NCI-H2029 (cell line): ENCODE results near the gene HECTD1.
"Not testable (repeated sequence)": the region's sequence is repeated elsewhere in the genome, so short reads cannot be mapped to it uniquely, and the experiment has no call there.

Experiments used
- DNase-seq: peaks from one replicate; lab custom pipeline; 2025; lab: John Stamatoyannopoulos, UW

Gene HECTD1

GRCh38 chr14:31192544-31192943, 15.0 kb downstream of the HECTD1 start:
- not testable (repeated sequence) for DNase-seq

- DNase-seq: no peak
Observed at GRCh38 chr14:31190717-31191263, 16.8 kb downstream of the HECTD1 start.

GRCh38 chr14:31190219-31190603, 17.4 kb downstream of the HECTD1 start:
- DNase-seq: no peak

- DNase-seq: no peak
Observed at GRCh38 chr14:31189346-31190218, 18.0 kb downstream of the HECTD1 start.

GRCh38 chr14:31188744-31189143, 18.8 kb downstream of the HECTD1 start:
- DNase-seq: no peak

- DNase-seq: not testable (repeated sequence)
Observed at GRCh38 chr14:31182016-31182415, 25.6 kb downstream of the HECTD1 start.

- DNase-seq: no peak
Observed at GRCh38 chr14:31181271-31181670, 26.3 kb downstream of the HECTD1 start.

- DNase-seq: no peak
Observed at GRCh38 chr14:31180299-31181051, 27.1 kb downstream of the HECTD1 start.

- no peak for DNase-seq
Observed at GRCh38 chr14:31174433-31174832, 33.2 kb downstream of the HECTD1 start.

GRCh38 chr14:31173120-31173837, 34.3 kb downstream of the HECTD1 start:
- no peak for DNase-seq

GRCh38 chr14:31172084-31172483, 35.5 kb downstream of the HECTD1 start:
- DNase-seq: no peak

- DNase-seq: no peak
Observed at GRCh38 chr14:31170411-31170810, 37.2 kb downstream of the HECTD1 start.

GRCh38 chr14:31169877-31170276, 37.7 kb downstream of the HECTD1 start:
- DNase-seq: no peak

GRCh38 chr14:31167032-31167431, 40.6 kb downstream of the HECTD1 start:
- no peak for DNase-seq

GRCh38 chr14:31166271-31166561, 41.4 kb downstream of the HECTD1 start:
- DNase-seq: no peak

- no peak for DNase-seq
Observed at GRCh38 chr14:31164115-31164514, 43.5 kb downstream of the HECTD1 start.

- no peak for DNase-seq
Observed at GRCh38 chr14:31162910-31163649, 44.5 kb downstream of the HECTD1 start.

- no peak for DNase-seq
Observed at GRCh38 chr14:31161274-31161673, 46.3 kb downstream of the HECTD1 start.

- DNase-seq: no peak
Observed at GRCh38 chr14:31159682-31160296, 47.8 kb downstream of the HECTD1 start.

- DNase-seq: no peak
Observed at GRCh38 chr14:31154956-31155355, 52.6 kb downstream of the HECTD1 start.

GRCh38 chr14:31142455-31143087, 65.0 kb downstream of the HECTD1 start:
- no peak for DNase-seq
